NCI-H128 (cell line): ENCODE measurements around the gene PNP.
"Not testable (repeated sequence)": the region's sequence is repeated elsewhere in the genome, so short reads cannot be mapped to it uniquely, and the experiment has no call there.

ENCODE experiments used
- DNase-seq: peaks from one replicate; lab custom pipeline; 2025; ENCODE audit not compliant: unreplicated experiment; lab: John Stamatoyannopoulos, UW

Gene PNP

GRCh38 chr14:20469242-20469889, at the start of gene PNP:
Gene PNP (plus strand): TSS chr14:20469406. CDS start chr14:20469525, 119 bp downstream.
- peak; percentile 71 for DNase-seq

GRCh38 chr14:20419419-20419818, 49.8 kb upstream of the PNP start:
- DNase-seq = no peak

- no peak for DNase-seq
Observed at GRCh38 chr14:20421267-20421666, 47.9 kb upstream of the PNP start.

DNA sequence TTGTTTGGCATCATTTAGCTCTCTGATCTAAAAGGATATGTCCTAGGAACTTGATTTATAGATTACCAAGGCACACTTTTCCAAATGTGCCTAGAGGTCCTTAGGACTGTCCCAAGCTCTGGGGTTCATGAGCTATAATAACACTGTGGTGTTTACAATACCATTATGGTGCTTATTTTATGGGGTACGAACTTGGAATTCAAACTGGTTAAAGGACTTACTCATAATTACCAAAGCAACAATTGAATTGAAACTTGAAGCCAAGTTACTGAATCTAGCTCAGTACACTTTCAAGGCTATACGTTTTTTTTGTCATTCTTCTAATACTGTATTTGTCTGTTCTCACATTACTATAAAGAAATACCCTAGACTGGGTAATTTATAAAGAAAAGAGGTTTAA, 46.3 kb upstream of the PNP start:
- DNase-seq = no peak

- no peak for DNase-seq
Observed at GRCh38 chr14:20424851-20425250, 44.4 kb upstream of the PNP start.

DNA sequence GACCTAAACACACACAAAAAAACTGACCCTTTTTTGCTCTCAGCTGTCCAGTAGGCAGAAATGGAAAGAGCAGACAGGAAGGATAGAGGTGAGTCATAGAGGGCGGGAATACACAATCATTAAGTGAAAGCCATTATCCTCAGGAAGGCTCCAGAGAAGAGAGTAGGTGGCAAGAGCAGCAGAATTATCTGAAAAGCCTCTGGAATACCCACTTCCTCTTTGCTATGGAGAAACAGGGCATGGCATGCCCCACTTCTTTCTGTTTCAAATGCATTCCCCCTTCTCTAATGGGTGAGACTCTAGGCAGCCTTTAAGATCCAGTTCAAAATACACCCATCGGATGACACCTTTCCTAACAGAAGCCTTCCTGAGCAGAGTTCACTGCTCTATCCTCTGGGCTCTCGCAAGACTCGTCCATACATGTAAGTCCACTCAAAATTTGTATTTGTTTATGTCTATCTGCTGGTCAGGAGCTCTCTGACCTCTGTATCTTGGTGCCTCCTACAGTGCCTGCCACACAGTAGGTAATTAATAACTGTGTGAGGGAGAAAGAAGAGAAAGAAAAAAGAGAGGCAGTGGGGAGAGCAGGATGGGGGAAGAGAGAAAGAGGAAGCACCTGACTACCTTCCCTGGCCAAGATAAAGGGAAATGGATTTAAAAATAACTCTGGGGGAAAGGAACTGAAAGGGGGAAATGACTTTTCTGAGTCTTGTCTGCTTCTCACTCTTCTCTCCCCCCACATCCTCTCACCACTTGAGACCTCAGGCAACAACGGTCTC, 41.8 kb upstream of the PNP start:
- no peak for DNase-seq

- no peak for DNase-seq
Observed at GRCh38 chr14:20428010-20428365, 41.2 kb upstream of the PNP start.

GRCh38 chr14:20428802-20429201, 40.4 kb upstream of the PNP start:
- DNase-seq = no peak

DNA sequence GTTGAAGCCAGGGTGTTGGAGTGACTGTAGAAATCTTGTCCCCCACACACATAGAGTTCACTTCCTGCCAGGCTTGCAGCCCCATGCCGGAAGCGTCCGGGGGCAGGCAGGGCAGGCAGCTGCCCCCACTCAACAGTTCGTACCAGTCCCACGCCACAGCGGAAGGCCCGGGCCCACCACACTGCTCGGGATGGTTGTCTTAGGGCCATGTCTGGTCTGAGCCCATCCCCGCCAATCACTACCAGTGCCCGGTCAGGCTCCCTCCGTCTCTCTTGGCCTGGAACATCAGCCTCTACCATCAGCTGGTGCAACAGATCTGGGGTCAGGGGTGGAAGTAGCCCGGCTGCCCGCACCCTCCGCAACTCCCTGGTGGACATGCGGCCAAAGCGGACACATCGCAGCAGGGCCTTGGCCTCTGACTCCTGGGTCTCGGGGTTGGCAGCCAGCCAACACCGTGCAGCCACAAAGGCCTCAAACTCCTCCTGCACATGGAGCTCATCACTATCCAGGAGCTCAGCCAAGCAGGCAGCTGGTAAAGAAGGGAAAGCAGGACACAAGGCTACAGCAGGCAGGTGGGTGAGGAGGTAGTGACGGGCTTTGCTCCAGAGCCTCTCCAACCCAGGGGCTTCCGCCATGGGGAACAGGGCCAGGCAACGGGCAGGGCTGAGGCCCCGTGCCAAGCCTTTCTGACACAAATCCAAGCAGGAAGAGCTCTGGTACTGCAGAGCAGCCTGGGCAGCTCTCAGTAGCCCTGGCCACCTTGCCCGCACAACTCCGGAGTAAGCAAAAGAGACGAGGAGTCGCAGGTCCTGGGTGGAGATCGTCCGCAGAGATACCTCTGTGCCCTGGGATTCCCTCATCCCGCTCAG, 39.2 kb upstream of the PNP start:
- no peak for DNase-seq

- DNase-seq = no peak
Observed at GRCh38 chr14:20434701-20435581, 34.3 kb upstream of the PNP start.

DNA sequence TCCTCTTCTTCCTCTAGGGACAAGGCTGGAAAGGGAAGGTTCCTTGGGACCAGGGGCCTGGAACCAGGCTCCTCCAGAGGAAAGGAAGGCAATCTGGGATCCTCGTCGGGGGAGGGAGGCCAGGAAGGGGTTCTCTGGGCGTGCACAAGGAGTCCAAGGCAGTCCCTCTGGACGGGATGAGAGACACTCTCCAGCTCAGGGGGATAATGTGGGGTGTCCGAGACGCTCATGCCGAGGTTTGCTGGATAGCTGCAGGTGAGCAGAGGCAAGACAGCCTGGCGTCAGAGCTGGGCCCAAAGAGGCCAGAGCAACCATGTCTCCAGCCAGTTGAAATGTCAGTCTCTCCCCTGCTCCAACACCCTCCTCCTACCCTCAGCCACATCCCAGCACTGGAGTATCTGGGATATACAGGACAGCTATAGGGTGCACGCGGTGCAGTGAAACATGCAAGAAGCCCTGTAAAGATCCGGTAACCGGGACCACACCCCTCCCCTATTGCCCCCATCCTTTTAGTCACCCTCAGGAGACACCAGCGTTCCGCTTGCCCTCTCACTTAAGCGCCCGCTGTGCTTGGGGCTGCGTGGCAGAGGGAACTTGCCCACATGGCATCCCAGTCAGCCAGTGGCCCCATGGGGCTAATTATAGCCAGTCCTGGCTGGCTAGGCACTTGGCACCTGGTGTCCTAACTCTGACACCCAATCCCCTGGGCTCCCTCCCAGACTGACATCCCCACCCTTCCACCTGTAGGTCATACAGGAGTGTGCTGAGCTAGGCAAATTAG, 33.4 kb upstream of the PNP start, which contains the start of gene KLHL33:
Gene KLHL33, minus strand, starts transcription at position 585 of the 781 bp plus-strand sequence. Its CDS starts 355 bp downstream, at position 230.
- no peak for DNase-seq

- DNase-seq = no peak
Observed at GRCh38 chr14:20436363-20436755, 32.8 kb upstream of the PNP start.

- DNase-seq = no peak
Observed at GRCh38 chr14:20438664-20439063, 30.5 kb upstream of the PNP start.

DNA sequence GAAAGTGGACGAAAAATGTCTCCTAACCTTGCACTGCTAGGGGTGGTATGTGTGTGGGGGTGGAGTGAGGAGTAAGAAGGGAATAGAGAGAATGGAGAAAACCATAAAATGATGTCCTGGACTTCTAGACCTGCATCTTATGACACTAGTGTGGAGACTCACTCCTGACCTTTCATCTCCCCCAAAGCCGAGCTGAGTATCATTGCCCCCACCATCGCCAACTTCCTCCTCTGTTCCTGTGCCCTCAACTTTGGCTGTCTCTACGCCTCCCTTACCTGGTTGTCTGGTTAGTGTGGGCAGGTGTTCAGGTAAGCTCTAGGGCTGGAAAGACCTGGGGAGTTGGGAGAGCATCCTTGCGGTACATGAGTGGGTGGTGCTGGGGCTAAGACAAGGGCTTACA, 28.7 kb upstream of the PNP start:
- no peak for DNase-seq

DNA sequence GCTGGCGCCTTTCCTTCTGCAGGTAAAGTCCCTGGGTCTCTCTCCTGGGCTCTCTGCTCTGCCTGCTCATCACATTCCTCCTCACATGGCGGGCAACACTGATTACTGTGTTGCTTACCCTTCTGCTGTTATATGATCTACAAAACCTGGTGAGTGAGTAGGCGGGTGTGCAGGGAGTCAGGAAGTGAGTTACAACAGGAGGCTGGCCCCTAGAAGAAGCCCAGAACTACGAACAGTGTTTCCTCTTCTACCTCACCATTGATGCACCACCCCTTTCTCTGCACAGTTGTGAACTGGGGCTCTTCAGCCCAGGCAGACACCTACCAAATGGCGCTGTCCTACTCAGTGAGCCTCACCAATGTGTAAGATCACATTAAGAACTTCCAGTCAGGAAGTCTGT, 28.3 kb upstream of the PNP start:
- DNase-seq = no peak

- DNase-seq = no peak
Observed at GRCh38 chr14:20441461-20441860, 27.7 kb upstream of the PNP start.

GRCh38 chr14:20443650-20444049, 25.6 kb upstream of the PNP start:
- DNase-seq = not testable (repeated sequence)

DNA sequence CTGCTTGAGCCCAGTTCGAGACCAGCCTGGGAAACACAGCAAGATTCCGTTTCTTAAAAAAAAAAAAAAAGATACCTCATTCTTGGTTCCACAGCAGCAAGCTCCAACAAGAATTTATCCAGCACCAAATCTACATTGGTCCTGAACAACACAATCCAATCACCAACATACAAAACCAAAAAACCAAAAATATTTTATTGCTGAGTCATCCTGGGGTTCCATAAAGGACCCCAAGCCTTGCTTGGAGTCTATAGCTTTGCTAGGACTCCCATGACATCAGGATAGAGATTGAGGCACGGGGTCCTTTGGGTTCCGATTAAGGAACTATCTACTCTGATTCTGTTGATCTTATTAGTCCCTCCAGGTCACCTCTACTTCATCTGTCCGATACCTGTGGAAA, 22.3 kb upstream of the PNP start:
- DNase-seq = no peak

- not testable (repeated sequence) for DNase-seq
Observed at GRCh38 chr14:20452831-20453230, 16.4 kb upstream of the PNP start.
